Measurements from ENCODE around the gene UQCR11. TPM values are rescaled to one million over a fixed set of nuclear protein-coding genes. Genes with fewer than 3 reads are reported as not detected.

The UQCR11 gene
- total and polyA plus RNA-seq, 2 donors (not counting 3 experiments of a cell fraction or from before 2014, with no cell fraction given) = 165 to 210 TPM

DNA sequence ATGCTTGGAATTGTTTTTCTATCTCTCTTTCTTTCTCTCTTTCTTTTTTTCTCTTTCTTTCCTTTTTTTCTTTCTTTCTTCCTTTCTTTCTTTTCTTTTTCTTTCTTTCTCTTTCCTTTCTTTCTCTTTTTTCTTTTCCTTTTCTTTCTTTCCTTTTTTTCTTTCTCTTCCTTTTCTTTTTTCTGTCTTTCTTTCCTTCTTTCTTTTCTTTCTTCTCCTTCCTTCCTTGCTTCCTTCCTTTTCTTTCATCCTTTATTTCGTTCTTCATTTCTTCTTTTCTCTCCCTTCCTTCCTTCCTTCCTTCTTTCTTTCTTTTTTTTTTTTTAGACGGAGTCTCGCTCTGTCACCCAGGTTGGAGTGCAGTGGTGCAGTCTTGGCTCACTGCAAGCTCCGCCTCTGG lies 35.3 kb downstream of the UQCR11 start:
- FAIRE-seq = no peak
- BruUV-seq (replicated peaks) = no TSS peak
- H3K9me1 ChIP-seq (replicated peaks; ENCODE audit: control insufficient read depth, extremely low read depth, insufficient read depth, low read length) = no peaks in the 10 kb centered on the region

DNA sequence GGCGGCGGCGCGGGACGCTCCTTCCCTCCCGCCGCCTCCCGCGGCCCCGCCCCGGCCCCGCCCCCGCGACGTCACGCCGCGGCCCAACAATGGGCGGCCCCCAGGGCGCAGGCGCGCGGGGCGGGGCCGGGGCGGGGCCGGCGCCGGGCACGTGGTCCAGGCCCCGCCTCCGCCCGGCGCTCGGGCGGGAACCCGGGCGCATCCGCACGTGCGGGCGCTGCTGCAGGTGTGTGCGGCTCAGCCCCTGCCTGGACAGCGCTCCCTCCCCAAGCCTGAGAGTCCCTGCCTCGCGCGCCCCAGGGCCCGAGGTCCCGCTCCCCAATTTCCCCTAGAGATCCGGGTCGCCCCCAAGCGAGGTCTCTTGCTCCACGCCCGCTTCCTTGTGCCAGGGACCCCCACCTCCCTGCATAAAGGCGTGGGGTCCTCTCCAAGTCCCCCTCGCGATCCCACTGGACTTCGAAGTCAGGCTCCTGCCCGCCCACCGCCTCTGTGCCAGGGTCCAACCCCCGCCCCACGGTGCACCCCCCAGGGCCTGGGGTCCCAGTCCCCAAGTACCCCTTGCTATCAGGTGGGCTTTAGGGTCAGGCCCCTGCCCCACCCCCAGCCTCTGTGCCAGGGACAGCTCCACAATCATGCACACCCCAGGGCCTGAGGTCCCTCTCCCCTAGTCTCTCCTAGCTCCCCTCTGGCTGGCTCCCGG lies 36.8 kb downstream of the UQCR11 start, which contains the start of gene MEX3D:
MEX3D (minus strand) TSS at position 6 of the 700 bp plus-strand sequence. CDS start 267 bp downstream, outside the sequence.
- DNase-seq (ENCODE audit: low read depth, low spot score) = peak; percentile 23
- TF ChIP-seq, protein P1, sequence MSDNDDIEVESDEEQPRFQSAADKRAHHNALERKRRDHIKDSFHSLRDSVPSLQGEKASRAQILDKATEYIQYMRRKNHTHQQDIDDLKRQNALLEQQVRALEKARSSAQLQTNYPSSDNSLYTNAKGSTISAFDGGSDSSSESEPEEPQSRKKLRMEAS (IDR thresholded peaks at IDR 0.05; ENCODE audit: insufficient read depth, insufficient read length) = peak; percentile 81
- TF ChIP-seq MYC (IDR thresholded peaks at IDR 0.05; ENCODE audit: low read depth, low read length) (no peak), POLR2AphosphoS5 (IDR thresholded peaks at IDR 0.05; ENCODE audit: insufficient read depth, low read depth, low read length) (peak; percentile 52)
- H3K79me2 ChIP-seq (ENCODE audit: control insufficient read depth, insufficient read depth, low read length) = peaks cover 40% of the 10 kb centered on the region
- no peaks in the 10 kb centered on the region for H3K9me1 ChIP-seq (replicated peaks; ENCODE audit: control insufficient read depth, extremely low read depth, insufficient read depth, low read length)
- ChIA-PET POLR2A (no interaction called here), CTCF (interaction anchor here (0.7 to 5.6 kb wide), 2 partner anchors 22 to 296 kb away, joined by 6 to 40 read pairs; no protein-coding TSS in a partner anchor)
- dilution Hi-C loops (cut with MboI; ENCODE audit: extremely low pct_ligation_motif_present, low sequenced_read_pairs) (no loop called here), intact Hi-C loops (cut with micrococcal nuclease) (no loop called here)
- H4K20me1 ChIP-seq (replicated peaks; ENCODE audit: control insufficient read depth, extremely low read depth, insufficient read depth, low read length) = peaks cover 5% of the 10 kb centered on the region
- H3K36me3 ChIP-seq (ENCODE audit: control insufficient read depth in 2 of 2, extremely low read depth in 1 of 2, insufficient read depth in 2 of 2, low read length in 2 of 2) = peaks cover 0 to 3% of the 10 kb centered on the region in 2 experiments
- no peaks in the 10 kb centered on the region for H3K9me3 ChIP-seq (replicated peaks; ENCODE audit: control insufficient read depth, insufficient read depth, low read length)
- H3K4me1 ChIP-seq (ENCODE audit: control insufficient read depth, extremely low read depth, insufficient read depth, low read length) = peaks cover 8% of the 10 kb centered on the region
- H3K27ac ChIP-seq (ENCODE audit: insufficient read depth, low read depth, low read length) = peak within 1 kb of the TSS; percentile 96
- H3K9ac ChIP-seq (replicated peaks; ENCODE audit: extremely low read depth, insufficient read depth, low read length) = peak within 1 kb of the TSS; percentile 100
- peaks cover 0 to 6% of the 10 kb centered on the region in 2 experiments for H3K27me3 ChIP-seq (ENCODE audit: control insufficient read depth in 2 of 2, insufficient read depth in 2 of 2, low read length in 2 of 2)
- no TSS peak for BruUV-seq (replicated peaks)
- FAIRE-seq = no peak
- H2AFZ ChIP-seq (ENCODE audit: low read depth, low read length) = peak within 1 kb of the TSS; percentile 57
- H3K4me2 ChIP-seq (ENCODE audit: insufficient read depth, low read length) = no peak within 1 kb of the TSS
- peak within 1 kb of the TSS; percentile 81 to 99 (median 95) for H3K4me3 ChIP-seq (replicated peaks in 1 of 3; ENCODE audit: insufficient read depth in 1 of 3, low read depth in 1 of 3, low read length in 3 of 3)

More for the DNA sequence above, 35.3 kb downstream of the UQCR11 start:
- Histone ChIP-seq H3K4me3 (replicated peaks in 1 of 3; ENCODE audit: insufficient read depth in 1 of 3, low read depth in 1 of 3, low read length in 3 of 3) (no peak overlapping the region), H3K79me2 (ENCODE audit: control insufficient read depth, insufficient read depth, low read length) (peaks cover 24% of the 10 kb centered on the region), H3K36me3 (ENCODE audit: control insufficient read depth in 2 of 2, extremely low read depth in 1 of 2, insufficient read depth in 2 of 2, low read length in 2 of 2) (peaks cover 0 to 2% of the 10 kb centered on the region in 2 experiments), H3K27ac (ENCODE audit: insufficient read depth, low read depth, low read length) (no peak overlapping the region), H3K4me1 (ENCODE audit: control insufficient read depth, extremely low read depth, insufficient read depth, low read length) (peaks cover 8% of the 10 kb centered on the region), H4K20me1 (replicated peaks; ENCODE audit: control insufficient read depth, extremely low read depth, insufficient read depth, low read length) (peaks cover 2% of the 10 kb centered on the region), H3K9me3 (replicated peaks; ENCODE audit: control insufficient read depth, insufficient read depth, low read length) (no peaks in the 10 kb centered on the region), H3K9ac (replicated peaks; ENCODE audit: extremely low read depth, insufficient read depth, low read length) (no peak overlapping the region), H3K4me2 (ENCODE audit: insufficient read depth, low read length) (no peak overlapping the region), H3K27me3 (ENCODE audit: control insufficient read depth in 2 of 2, insufficient read depth in 2 of 2, low read length in 2 of 2) (peaks cover 0 to 6% of the 10 kb centered on the region in 2 experiments), H2AFZ (ENCODE audit: low read depth, low read length) (no peak overlapping the region)
- ChIA-PET CTCF (interaction anchor here (1.0 kb wide), 1 partner anchor 102 kb away, joined by 3 read pairs; no protein-coding TSS in a partner anchor), POLR2A (interaction anchor here (0.7 kb wide), 1 partner anchor 62 kb away, joined by 7 read pairs; no protein-coding TSS in a partner anchor)
- dilution Hi-C loops (cut with MboI; ENCODE audit: extremely low pct_ligation_motif_present, low sequenced_read_pairs) = no loop called here
- TF ChIP-seq, protein P2, sequence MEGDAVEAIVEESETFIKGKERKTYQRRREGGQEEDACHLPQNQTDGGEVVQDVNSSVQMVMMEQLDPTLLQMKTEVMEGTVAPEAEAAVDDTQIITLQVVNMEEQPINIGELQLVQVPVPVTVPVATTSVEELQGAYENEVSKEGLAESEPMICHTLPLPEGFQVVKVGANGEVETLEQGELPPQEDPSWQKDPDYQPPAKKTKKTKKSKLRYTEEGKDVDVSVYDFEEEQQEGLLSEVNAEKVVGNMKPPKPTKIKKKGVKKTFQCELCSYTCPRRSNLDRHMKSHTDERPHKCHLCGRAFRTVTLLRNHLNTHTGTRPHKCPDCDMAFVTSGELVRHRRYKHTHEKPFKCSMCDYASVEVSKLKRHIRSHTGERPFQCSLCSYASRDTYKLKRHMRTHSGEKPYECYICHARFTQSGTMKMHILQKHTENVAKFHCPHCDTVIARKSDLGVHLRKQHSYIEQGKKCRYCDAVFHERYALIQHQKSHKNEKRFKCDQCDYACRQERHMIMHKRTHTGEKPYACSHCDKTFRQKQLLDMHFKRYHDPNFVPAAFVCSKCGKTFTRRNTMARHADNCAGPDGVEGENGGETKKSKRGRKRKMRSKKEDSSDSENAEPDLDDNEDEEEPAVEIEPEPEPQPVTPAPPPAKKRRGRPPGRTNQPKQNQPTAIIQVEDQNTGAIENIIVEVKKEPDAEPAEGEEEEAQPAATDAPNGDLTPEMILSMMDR (IDR thresholded peaks at IDR 0.05; ENCODE audit: extremely low read depth in 1 of 2, insufficient read depth in 1 of 2, low read depth in 1 of 2, low read length in 2 of 2) = no peak
- no peak for TF ChIP-seq MYC (IDR thresholded peaks at IDR 0.05; ENCODE audit: low read depth, low read length)
- DNase-seq (ENCODE audit: low read depth, low spot score) = no peak
- intact Hi-C loops (cut with micrococcal nuclease) = no loop called here
